ENCODE results near the gene CBLC.

- no peak for TF ChIP-seq RCOR1 (IDR thresholded peaks at IDR 0.05; ENCODE audit: insufficient replicate concordance, low read length)
- TF ChIP-seq CTCF (conservative IDR thresholded peaks at IDR 0.05; ENCODE audit: low read depth, low read length) = no peak
- no peak for TF ChIP-seq ELK1 (IDR thresholded peaks at IDR 0.05; ENCODE audit: borderline replicate concordance, low read depth, low read length)
- TF ChIP-seq BHLHE40 (IDR thresholded peaks at IDR 0.05; ENCODE audit: low read depth, low read length) = no peak
- TF ChIP-seq SMC3 (IDR thresholded peaks at IDR 0.05; ENCODE audit: low read depth, low read length) = no peak
Measured at GRCh38 chr19:44819246-44819832, 41.6 kb downstream of the CBLC start.

Measured in IMR-90 (cell line).